Stimulated activated CD4-positive, alpha-beta T cell treated with anti-CD3 and anti-CD28 coated beads, Interleukin-1b, Interleukin-23, amount 100 ng/mL, for 4 hours (primary cell): ENCODE results near the gene FYTTD1.

ENCODE experiments used
- DNase-seq, 2 donors: peaks; one replicate each; pipeline ENCODE4 v3.0.0-alpha.2; 2020; ENCODE audit warnings: low read depth in 2 of 2

The FYTTD1 gene

GRCh38 chr3:197833930-197834715 is 84.4 kb downstream of the FYTTD1 start:
- DNase-seq: no peak

- no peak for DNase-seq
Measured at GRCh38 chr3:197835509-197835908, 85.8 kb downstream of the FYTTD1 start.

- no peak for DNase-seq
Measured at GRCh38 chr3:197836244-197836643, 86.6 kb downstream of the FYTTD1 start.
